Lower leg skin (tissue), 3 donors: ENCODE results near the gene PRPF8.

ENCODE experiments used
- CTCF ChIP-seq, 3 donors: fragments of 450-650 bp; IDR thresholded peaks; one replicate each; pipeline ENCODE4 v1.5.1; 2016; ENCODE audit warnings: antibody characterized with exemption in 3 of 3, mild to moderate bottlenecking in 3 of 3, moderate library complexity in 2 of 3
- POLR2A ChIP-seq, 2 donors: fragments of 450-650 bp; IDR thresholded peaks; one replicate each; pipeline ENCODE4 v1.6.1; 2016 to 2017; ENCODE audit warnings: antibody characterized with exemption in 2 of 2, mild to moderate bottlenecking in 1 of 2, moderate library complexity in 1 of 2

- TF ChIP-seq CTCF (IDR thresholded peaks at IDR 0.05), result no peak
- no peak for TF ChIP-seq POLR2A (IDR thresholded peaks at IDR 0.05)
These were observed 33.2 kb downstream of the PRPF8 start for GRCh38 chr17:1651559-1651844.
